NCI-H2029 treated with DMSO at 0.1 percent for 48 hours (cell line): ENCODE data around the gene NLN.
"Not testable (repeated sequence)": the region's sequence is repeated elsewhere in the genome, so short reads cannot be mapped to it uniquely, and the experiment has no call there.

Experiments used
- DNase-seq: peaks from one replicate; lab custom pipeline; 2025; lab: John Stamatoyannopoulos, UW

Gene NLN

GRCh38 chr5:65732046-65732445 lies 10.0 kb downstream of the NLN start:
- not testable (repeated sequence) for DNase-seq

GRCh38 chr5:65734196-65734775 lies 12.3 kb downstream of the NLN start:
- DNase-seq: not testable (repeated sequence)

DNA sequence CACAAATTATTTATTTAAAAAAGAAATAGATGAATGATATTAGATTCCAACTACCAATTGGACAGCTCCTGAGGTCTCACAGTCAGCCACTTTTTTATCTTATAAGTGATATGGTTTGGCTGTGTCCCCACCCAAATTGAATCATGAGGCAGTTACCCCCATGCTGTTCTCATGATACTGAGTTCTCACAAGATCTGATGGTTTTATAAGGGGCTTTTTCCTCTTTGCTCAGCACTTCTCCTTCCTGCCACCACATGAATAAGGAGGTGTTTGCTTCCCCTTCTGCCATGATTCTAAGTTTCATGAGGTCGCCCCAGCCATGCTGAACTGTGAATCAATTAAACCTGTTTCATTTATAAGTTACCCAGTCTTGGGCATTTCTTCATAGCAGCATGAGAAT lies 12.9 kb downstream of the NLN start:
- no peak for DNase-seq

DNA sequence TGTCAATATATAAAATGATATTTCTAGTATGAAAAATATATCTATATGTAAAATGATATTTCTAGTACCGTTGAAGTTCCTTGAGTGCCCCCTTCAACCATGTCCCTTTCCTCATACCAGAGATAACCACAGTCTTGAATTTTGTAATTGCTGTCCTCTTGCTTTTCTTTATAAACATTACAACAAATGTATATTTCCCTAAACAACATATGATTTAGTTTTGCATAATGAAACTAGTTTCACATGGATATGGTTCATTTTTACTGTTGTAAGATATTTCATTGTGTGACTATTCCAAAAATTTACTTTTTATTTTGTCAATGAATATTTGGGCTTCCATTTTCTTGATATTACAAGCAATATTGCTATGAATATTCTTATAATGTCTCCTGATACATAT lies 14.0 kb downstream of the NLN start:
- DNase-seq: no peak

GRCh38 chr5:65737842-65738241 lies 15.8 kb downstream of the NLN start:
- no peak for DNase-seq

DNA sequence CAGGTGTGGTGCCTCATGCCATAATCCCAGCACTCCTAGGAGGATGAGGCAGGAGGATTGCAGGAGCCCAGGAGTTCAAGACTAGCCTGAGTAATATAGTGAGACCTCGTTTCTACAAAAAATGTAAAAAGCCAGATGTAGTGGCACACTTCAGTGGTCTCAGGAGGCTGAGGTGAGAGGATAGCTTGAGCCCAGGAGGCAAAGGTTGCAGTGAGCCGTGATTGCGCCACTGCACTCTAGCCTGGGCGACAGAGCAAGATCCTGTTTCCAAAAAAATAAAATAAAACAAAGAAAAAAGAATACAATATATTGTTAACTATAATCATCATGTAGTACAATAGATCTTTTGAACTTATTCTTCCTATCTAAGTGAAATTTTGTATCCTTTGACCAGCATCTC lies 16.3 kb downstream of the NLN start:
- DNase-seq: no peak

DNA sequence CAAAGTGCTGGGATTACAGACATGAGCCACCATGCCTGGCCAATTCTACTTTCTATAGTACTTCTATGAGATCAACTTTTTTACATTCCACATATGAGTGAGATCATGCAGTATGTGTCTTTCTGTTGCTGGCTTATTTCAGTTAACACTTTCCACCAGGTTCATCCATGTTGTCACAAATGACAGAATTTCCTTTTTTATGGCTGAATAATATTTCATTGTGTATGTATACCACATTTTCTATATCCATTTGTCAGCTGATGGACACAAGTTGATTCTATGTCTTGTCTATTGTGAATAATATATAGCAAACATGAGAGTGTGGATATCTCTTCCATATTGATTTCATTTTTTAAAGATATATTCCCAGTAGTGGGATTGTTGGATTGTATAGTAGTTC lies 17.2 kb downstream of the NLN start:
- no peak for DNase-seq

GRCh38 chr5:65742565-65743231 lies 20.7 kb downstream of the NLN start:
- no peak for DNase-seq

- no peak for DNase-seq
Measured at GRCh38 chr5:65749221-65749844, 27.3 kb downstream of the NLN start.

GRCh38 chr5:65749956-65750355 lies 28.0 kb downstream of the NLN start:
- DNase-seq: no peak

GRCh38 chr5:65750938-65751337 lies 28.9 kb downstream of the NLN start:
- no peak for DNase-seq

DNA sequence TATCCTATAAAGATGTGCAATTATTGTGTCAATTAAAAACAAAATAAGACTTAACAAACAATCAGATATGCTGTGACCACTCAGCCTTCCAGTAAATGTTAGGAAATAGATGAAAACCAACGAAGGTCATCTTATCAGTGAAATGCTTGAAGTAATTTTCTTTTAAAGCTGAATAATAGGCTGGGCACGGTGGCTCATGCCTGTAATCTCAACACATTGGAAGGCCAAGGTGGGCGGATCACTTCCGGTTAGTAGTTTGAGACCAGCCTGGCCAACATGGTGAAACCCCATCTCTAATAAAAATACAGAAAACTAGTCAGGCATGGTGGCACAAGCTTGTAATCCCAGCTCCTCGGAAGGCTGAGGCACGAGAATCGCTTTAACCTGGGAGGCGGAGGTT lies 31.2 kb downstream of the NLN start:
- no peak for DNase-seq

DNA sequence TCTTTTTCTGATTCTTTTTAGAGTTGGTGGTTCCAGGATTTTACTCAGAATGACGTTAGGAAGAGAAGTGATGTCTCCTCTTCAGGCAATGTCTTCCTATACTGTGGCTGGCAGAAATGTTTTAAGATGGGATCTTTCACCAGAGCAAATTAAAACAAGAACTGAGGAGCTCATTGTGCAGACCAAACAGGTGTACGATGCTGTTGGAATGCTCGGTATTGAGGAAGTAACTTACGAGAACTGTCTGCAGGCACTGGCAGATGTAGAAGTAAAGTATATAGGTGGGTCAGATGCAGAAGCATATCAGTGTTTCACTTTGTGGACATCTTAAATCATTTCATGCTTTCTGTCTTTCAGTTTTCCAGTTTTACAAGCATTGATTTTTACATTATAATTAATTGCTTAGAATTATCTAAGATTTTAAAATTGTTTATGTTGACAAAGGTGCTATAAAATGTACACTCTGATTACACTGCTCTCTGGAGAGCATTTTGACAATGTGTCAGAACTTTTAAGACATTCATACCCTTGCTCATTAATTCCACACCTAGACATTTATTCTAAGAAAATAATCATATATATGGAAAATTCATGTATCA lies 36.6 kb downstream of the NLN start:
- no peak for DNase-seq

- DNase-seq: peak; percentile 68
Measured at GRCh38 chr5:65760504-65761275, 38.7 kb downstream of the NLN start.

DNA sequence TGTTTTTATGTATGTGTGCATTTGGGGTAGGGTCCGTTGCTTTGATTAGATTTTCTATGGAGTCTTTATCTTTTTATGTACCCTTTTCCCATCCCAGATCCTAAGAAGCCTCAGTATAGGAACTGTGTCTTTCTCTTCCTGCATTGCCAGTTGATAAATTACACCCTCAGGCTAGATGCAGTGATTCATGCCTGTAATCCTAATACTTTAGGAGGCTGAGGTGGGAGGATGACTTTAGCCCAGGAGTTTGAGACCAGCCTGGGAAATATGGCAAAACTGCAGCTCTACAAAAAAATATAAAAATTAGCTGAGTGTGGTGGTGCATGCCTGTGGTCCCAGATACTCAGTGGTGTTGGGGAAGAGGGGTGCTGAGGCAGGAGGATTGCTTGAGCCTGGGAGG lies 40.2 kb downstream of the NLN start:
- DNase-seq: no peak

- no peak for DNase-seq
Measured at GRCh38 chr5:65765582-65765981, 43.6 kb downstream of the NLN start.

GRCh38 chr5:65766175-65766574 lies 44.2 kb downstream of the NLN start:
- no peak for DNase-seq

GRCh38 chr5:65766781-65767180 lies 44.8 kb downstream of the NLN start:
- no peak for DNase-seq

DNA sequence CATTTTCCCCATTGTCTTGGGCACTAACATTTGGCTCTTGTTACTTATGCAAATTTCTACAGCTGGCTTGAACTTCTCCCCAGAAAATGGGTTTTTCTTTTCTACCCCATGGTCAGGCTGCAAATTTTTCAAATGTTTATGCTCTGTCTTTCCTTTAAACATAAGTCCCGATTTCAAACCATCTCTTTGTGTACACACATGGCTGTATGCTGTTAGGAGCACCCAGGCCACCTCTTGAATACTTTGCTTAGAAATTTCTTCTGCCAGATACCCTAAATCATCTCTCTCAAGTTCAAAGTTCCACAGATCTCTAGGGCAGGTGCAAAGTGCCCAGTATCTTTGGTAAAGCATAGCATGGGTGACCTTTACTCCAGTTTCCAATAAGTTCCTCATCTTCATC lies 45.6 kb downstream of the NLN start:
- DNase-seq: no peak

DNA sequence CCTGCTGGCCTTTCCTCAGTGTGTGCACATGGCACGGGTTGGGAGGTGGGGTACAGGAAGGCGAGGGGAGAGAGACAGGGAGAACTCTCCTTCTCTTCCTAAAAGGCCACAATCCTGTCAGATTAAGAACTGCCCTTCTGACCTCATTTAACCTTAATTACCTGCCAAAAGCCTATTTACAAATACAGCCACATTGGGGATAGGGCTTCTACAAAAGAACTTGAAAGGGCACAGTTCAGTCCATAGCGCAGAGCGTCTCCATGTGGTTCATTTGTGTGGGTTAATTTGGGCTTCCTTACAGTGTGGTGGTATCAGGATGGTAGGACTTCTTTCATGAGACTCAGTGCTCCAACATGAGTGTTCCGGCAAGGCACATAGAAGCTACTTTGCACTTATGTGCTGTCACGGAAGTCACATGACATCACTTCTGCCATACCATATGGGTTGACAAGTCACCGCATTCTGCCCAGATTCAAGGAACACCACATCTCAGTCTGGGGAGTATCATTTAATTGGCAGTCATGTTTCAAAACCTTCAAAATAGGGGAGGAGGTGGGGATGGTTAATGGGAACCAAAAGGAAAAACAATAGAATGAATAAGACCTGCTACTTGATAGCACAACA lies 46.8 kb downstream of the NLN start:
- DNase-seq: no peak

- peak; percentile 58 for DNase-seq
Measured at GRCh38 chr5:65769539-65769938, 47.5 kb downstream of the NLN start.

DNA sequence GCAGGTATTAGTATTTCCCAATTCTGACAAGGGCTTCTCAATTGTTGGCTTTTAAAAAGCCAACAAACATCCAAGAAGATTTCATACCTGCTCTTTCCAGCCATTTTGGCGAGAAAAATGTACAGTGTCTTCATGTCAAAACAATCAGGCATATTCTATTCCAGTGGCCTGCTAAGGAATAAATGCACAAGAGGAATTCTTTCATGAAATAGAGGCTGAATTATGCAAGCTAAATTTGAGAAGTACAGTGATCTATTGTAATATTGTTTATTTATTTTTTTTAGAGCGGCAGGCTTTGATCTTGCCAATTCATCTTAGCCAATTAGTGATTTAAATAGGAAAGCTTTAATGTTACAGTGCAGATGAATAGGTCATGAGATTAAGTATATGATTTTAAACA lies 49.3 kb downstream of the NLN start:
- DNase-seq: no peak
